A549 (cell line): ENCODE data around the gene C2orf78. TPM values are rescaled to one million over a fixed set of nuclear protein-coding genes. Genes with fewer than 3 reads are reported as not detected.
A peak's percentile ranks its signal among the peaks of the same experiment; 100 is the strongest.

Source experiments
- ATAC-seq, 2 experiments: fragments of 200-7000 bp in 1 of 2; fragments of >200 bp in 1 of 2; cut with Nextera tagmentation in 1 of 2; cut with Tn5 transposase in 1 of 2; 3 replicates each; pipeline versions ENCODE4 v1.8.0 to v1.9.1; 2018 to 2020; ENCODE audit warnings: mild to moderate bottlenecking in 1 of 2, moderate library complexity in 1 of 2
- CTCF ChIA-PET: fragments of 300-600 bp; sonication (Branson Sonifier 250); formaldehyde crosslinking; extraction: SDS; loops from one replicate; lab custom pipeline; 2021; ENCODE audit warnings: antibody characterized with exemption, inconsistent platforms; lab: Yijun Ruan, JAX
- POLR2A ChIA-PET: fragments of 350-600 bp; formaldehyde crosslinking; extraction: SDS; loops from one replicate; lab custom pipeline; 2021; ENCODE audit warnings: antibody characterized with exemption, inconsistent platforms; lab: Yijun Ruan, JAX
- DNase-seq, 2 experiments: peaks; one replicate each; pipeline versions ENCODE4 v3.0.0 to v3.0.0-alpha.2; 2011 to 2016; ENCODE audit warnings: low read depth in 1 of 2, low spot score in 1 of 2
- FAIRE-seq: peaks from 2 replicates; lab custom pipeline; 2011; peaks lifted over from hg19 to GRCh38; lab: Jason Lieb, UNC
- H3K27ac ChIP-seq, 2 experiments: fragments of >200 bp; sonication (Bioruptor Twin); formaldehyde crosslinking; 3 replicates each; pipeline ENCODE4 v1.5.1; 2016 to 2017
- H3K4me1 ChIP-seq: fragments of >200 bp; sonication (Bioruptor Twin); formaldehyde crosslinking; 3 replicates; pipeline ENCODE4 v1.6.1; 2016
- H3K4me2 ChIP-seq: fragments of >200 bp; sonication (Bioruptor Twin); formaldehyde crosslinking; 3 replicates; pipeline ENCODE4 v1.6.1; 2016
- H3K4me3 ChIP-seq: fragments of >200 bp; sonication (Bioruptor Twin); formaldehyde crosslinking; 3 replicates; pipeline ENCODE4 v1.5.1; 2016
- H3K9me3 ChIP-seq: fragments of >200 bp; sonication (Bioruptor Twin); formaldehyde crosslinking; 3 replicates; pipeline ENCODE4 v1.6.1; 2016
- ATOH8 ChIP-seq: fragments of 250-450 bp; sonication (Bioruptor Pico); IDR thresholded peaks from 2 replicates; pipeline ENCODE4 v1.5.0; 2020; ENCODE audit warnings: low read depth, mild to moderate bottlenecking, moderate library complexity
- BHLHE40 ChIP-seq: IDR thresholded peaks from 2 replicates; pipeline ENCODE4 v1.6.1; 2012; ENCODE audit warnings: low read depth, low read length, inconsistent platforms
- CBX8 ChIP-seq: fragments of 200-600 bp; sonication (generic); IDR thresholded peaks from 2 replicates; pipeline ENCODE4 v1.6.1; 2016
- CTCF ChIP-seq: fragments of >200 bp; sonication (Bioruptor Twin); formaldehyde crosslinking; IDR thresholded peaks from 3 replicates; pipeline ENCODE4 v1.5.1; 2016
- HES2 ChIP-seq: fragments of >200 bp; sonication (Bioruptor Twin); formaldehyde crosslinking; IDR thresholded peaks from 2 replicates; pipeline ENCODE4 v1.6.1; 2016
- HOXA7 ChIP-seq: fragments of 250-450 bp; sonication (Bioruptor Pico); IDR thresholded peaks from 2 replicates; pipeline ENCODE4 v1.5.0; 2020; ENCODE audit warnings: mild to moderate bottlenecking, moderate library complexity
- HOXB5 ChIP-seq: fragments of 250-450 bp; sonication (Bioruptor Pico); IDR thresholded peaks from 2 replicates; pipeline ENCODE4 v1.5.0; 2020; ENCODE audit warnings: mild to moderate bottlenecking, moderate library complexity
- MAX ChIP-seq: IDR thresholded peaks from 2 replicates; pipeline ENCODE4 v1.6.1; 2012
- NR3C1 ChIP-seq: fragments of >200 bp; sonication (Bioruptor Twin); formaldehyde crosslinking; IDR thresholded peaks from 3 replicates; pipeline ENCODE4 v1.6.1; 2017
- POLR2A ChIP-seq: IDR thresholded peaks from 2 replicates; pipeline ENCODE4 v1.6.1; 2012; ENCODE audit warnings: mild to moderate bottlenecking, low read length
- POLR2AphosphoS2 ChIP-seq: conservative IDR thresholded peaks from 2 replicates; pipeline ENCODE4 v1.6.1; 2012; ENCODE audit warnings: low read length, improper control_type of control experiment, inconsistent platforms
- RAD21 ChIP-seq, 2 experiments: fragments of >200 bp in 1 of 2; sonication (Bioruptor Twin) in 1 of 2; formaldehyde crosslinking in 1 of 2; IDR thresholded peaks in 1 of 2; conservative IDR thresholded peaks in 1 of 2; 2 replicates in 1 of 2; 3 replicates in 1 of 2; pipeline ENCODE4 v1.6.1; 2012 to 2018; ENCODE audit warnings: inconsistent platforms in 1 of 2
- RARB ChIP-seq: fragments of 250-450 bp; sonication (Bioruptor Pico); IDR thresholded peaks from 2 replicates; pipeline ENCODE4 v1.8.0; 2021; ENCODE audit warnings: mild to moderate bottlenecking, moderate library complexity
- SREBF2 ChIP-seq: fragments of 450-650 bp; IDR thresholded peaks from 2 replicates; pipeline ENCODE4 v1.6.1; 2014; ENCODE audit warnings: mild to moderate bottlenecking, moderate library complexity
- USF2 ChIP-seq: fragments of 450-650 bp; IDR thresholded peaks from 2 replicates; pipeline ENCODE4 v1.6.1; 2014; ENCODE audit warnings: antibody characterized with exemption
- ZFP36 ChIP-seq: fragments of 450-650 bp; IDR thresholded peaks from 2 replicates; pipeline ENCODE4 v1.6.1; 2014; ENCODE audit warnings: borderline replicate concordance; ENCODE audit not compliant: partially characterized antibody
- WGBS: methylation state at CpG from one replicate; pipeline ENCODE4 v1.1.6; 2017; ENCODE audit errors: missing lambda C conversion rate; 5-methylcytosine and 5-hydroxymethylcytosine counted together
- polyA plus RNA-seq, 4 experiments: library from polyadenylated mRNA; depleted of rRNA in 3 of 4; stranded (reverse); fragments of >200 nt; fragmentation: RNase III in 1 of 4; extraction: RNeasy Plus Mini Kit Qiagen cat#74134 plus additional on column Dnase treatment in 1 of 4; gene quantifications; 2 replicates in 3 of 4; 3 replicates in 1 of 4; pipeline ENCODE4 v1.2.3, GENCODE V29; 2011 to 2017

C2orf78 gene
- polyA plus RNA-seq, 2 of the 4 experiments (the other 2 are of a cell fraction): not detected

GRCh38 chr2:73844087-73844486 is 60.1 kb downstream of the C2orf78 start:
- Histone ChIP-seq H3K4me3 (no peak overlapping the region), H3K27ac (no peak overlapping the region), H3K4me2 (no peak overlapping the region), H3K4me1 (peaks cover 15% of the 10 kb centered on the region), H3K9me3 (no peaks in the 10 kb centered on the region)
- TF ChIP-seq HES2: no peak
- no peak for TF ChIP-seq ATOH8
- no peak for TF ChIP-seq RAD21 (conservative IDR thresholded peaks at IDR 0.05 in 1 of 2, IDR thresholded peaks at IDR 0.05 in 1 of 2)
- no peak for TF ChIP-seq HOXA7
- TF ChIP-seq ZFP36: no peak
- TF ChIP-seq POLR2AphosphoS2: no peak
- TF ChIP-seq RARB: no peak
- no peak for DNase-seq
- no peak for ATAC-seq
- ChIA-PET POLR2A (no interaction called here), CTCF (interaction anchor here (1.1 to 8.8 kb wide), 2 partner anchors 20 to 65 kb away, joined by 3 to 38 read pairs; no protein-coding TSS in a partner anchor)
- WGBS: 69% methylated on average over 2 of the region's 2 CpGs
- FAIRE-seq: no peak

- FAIRE-seq: no peak
- 61% methylated on average over 2 of the region's 2 CpGs for WGBS
- ATAC-seq: no peak; a peak in 2 of 6 replicates
Observed at GRCh38 chr2:73850009-73850408, 66.0 kb downstream of the C2orf78 start.

GRCh38 chr2:73851274-73851673 is 67.3 kb downstream of the C2orf78 start:
- 50% methylated on average over 3 of the region's 3 CpGs for WGBS
- Histone ChIP-seq H3K4me1 (peaks cover 20% of the 10 kb centered on the region), H3K9me3 (no peaks in the 10 kb centered on the region), H3K27ac (peak overlapping the region in 1 of 2 experiments; percentile 58; a peak in 3 of 6 replicates), H3K4me2 (no peak overlapping the region; the same call in 2 of the 3 replicates), H3K4me3 (no peak overlapping the region)
- ChIA-PET POLR2A (no interaction called here), CTCF (interaction anchor here (0.6 to 1.4 kb wide), 5 partner anchors 12 to 797 kb away, joined by 3 to 5 read pairs (median 3); no protein-coding TSS in a partner anchor)
- ATAC-seq (peak; percentile 84 to 86; a peak in 5 of 6 replicates), DNase-seq (peak; percentile 33 to 61), FAIRE-seq (no peak)
- TF ChIP-seq BHLHE40 (no peak), CTCF (peak; percentile 27; the same call in 1 of the 3 replicates), RAD21 (conservative IDR thresholded peaks at IDR 0.05 in 1 of 2, IDR thresholded peaks at IDR 0.05 in 1 of 2) (peak in 1 of 2 experiments; percentile 37; a peak in 2 of 5 replicates)

More at GRCh38 chr2:73850009-73850408, 66.0 kb downstream of the C2orf78 start:
- H3K9me3 ChIP-seq: no peaks in the 10 kb centered on the region
- ChIA-PET CTCF (interaction anchor here (1.1 to 1.4 kb wide), 3 partner anchors 12 to 29 kb away, joined by 3 to 4 read pairs (median 3); no protein-coding TSS in a partner anchor), POLR2A (no interaction called here)
- H3K4me2 ChIP-seq: no peak overlapping the region
- no peak overlapping the region for H3K4me3 ChIP-seq
- H3K4me1 ChIP-seq: peaks cover 20% of the 10 kb centered on the region
- TF ChIP-seq POLR2A: no peak
- TF ChIP-seq HES2: no peak
- no peak for TF ChIP-seq ATOH8
- no peak for TF ChIP-seq USF2
- no peak for TF ChIP-seq HOXA7
- TF ChIP-seq ZFP36: no peak
- no peak for TF ChIP-seq SREBF2
- no peak for TF ChIP-seq HOXB5 (CRISPR knock-in tag)
- no peak for TF ChIP-seq MAX
- TF ChIP-seq CBX8: no peak
- no peak for TF ChIP-seq BHLHE40
- TF ChIP-seq NR3C1: no peak
- TF ChIP-seq, all 56 proteins: peak for 0
- no peak for DNase-seq
- H3K27ac ChIP-seq: no peak overlapping the region
